ENCODE results near the gene SPEG.

DNA sequence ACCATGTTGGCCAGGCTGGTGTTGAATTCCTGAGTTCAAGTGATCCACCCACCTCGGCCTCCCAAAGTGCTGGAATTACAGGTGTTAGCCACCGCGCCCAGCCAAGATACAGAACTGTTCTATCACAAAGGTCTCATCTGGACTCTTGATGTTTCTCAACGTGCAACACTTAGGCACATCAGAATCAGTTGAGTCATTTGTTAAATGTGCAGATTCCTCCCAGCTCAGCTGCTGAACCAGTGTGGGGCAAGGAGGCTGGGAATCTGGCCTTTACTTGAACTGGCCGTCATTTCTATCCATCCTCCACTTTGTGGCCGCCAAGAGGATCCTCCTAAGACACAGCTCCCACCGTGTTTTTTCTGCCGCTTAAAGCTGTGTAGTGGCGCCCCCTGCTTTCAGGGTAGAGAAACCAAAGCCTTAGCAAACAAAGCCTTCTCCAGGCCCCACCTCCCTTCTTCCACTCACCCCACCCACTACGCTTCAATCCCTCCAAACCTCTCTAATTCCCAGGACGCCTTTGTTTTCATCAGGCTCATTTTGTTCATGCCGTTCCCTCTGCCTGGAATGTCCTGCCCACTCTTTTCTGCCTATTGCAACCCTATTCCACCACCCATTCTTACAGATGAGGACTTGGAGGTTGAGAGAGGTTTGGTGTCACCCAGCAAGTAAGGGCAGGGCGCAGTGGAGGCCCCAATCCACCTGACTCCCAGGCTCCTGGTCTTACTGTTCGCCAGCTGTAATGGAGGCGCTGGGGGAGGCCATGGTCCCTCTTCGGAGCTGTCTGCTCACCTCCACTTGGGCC, 776 bp upstream of the SPEG start:
- TF ChIP-seq GATA3 (IDR thresholded peaks at IDR 0.05; ENCODE audit: low read depth, low read length) (no peak), GATA2 (IDR thresholded peaks at IDR 0.05; ENCODE audit: low read depth, low read length) (no peak)
